GM23338 (cell line): ENCODE data around the gene CTRB1. TPM values are rescaled to one million over a fixed set of nuclear protein-coding genes. Genes with fewer than 3 reads are reported as not detected.

ENCODE experiments used
- ATAC-seq: fragments of 200-7000 bp; cut with Tn5 transposase; 3 replicates; pipeline ENCODE4 v1.9.1; 2020
- DNase-seq: peaks from one replicate; pipeline ENCODE4 v3.0.0-alpha.2; 2015; ENCODE audit warnings: low spot score
- H2AFZ ChIP-seq: fragments of 200-600 bp; sonication (generic); 2 replicates; pipeline ENCODE4 v1.8.0; 2016; ENCODE audit warnings: antibody characterized with exemption, mild to moderate bottlenecking, moderate library complexity
- H3F3A ChIP-seq: fragments of 200-600 bp; sonication (generic); replicated peaks from 2 replicates; pipeline ENCODE4 v1.8.0; 2017; ENCODE audit warnings: antibody characterized with exemption, mixed run types, low read depth
- H3K27ac ChIP-seq: fragments of 200-600 bp; sonication (generic); 2 replicates; pipeline ENCODE4 v1.6.1; 2016; ENCODE audit warnings: low read depth
- H3K27me3 ChIP-seq: fragments of 200-600 bp; sonication (generic); 2 replicates; pipeline ENCODE4 v1.8.0; 2016; ENCODE audit warnings: mild to moderate bottlenecking, mixed run types, moderate library complexity; ENCODE audit not compliant: insufficient read depth
- H3K36me3 ChIP-seq: fragments of 200-600 bp; sonication (generic); 2 replicates; pipeline ENCODE4 v1.8.0; 2016; ENCODE audit warnings: mild to moderate bottlenecking; ENCODE audit not compliant: insufficient read depth
- H3K4me1 ChIP-seq: fragments of 200-600 bp; sonication (generic); 2 replicates; pipeline ENCODE4 v1.8.0; 2016; ENCODE audit warnings: mild to moderate bottlenecking, moderate library complexity; ENCODE audit not compliant: insufficient read depth
- H3K4me2 ChIP-seq: fragments of 200-600 bp; sonication (generic); 2 replicates; pipeline ENCODE4 v1.7.1; 2017; ENCODE audit warnings: mixed run types
- H3K4me3 ChIP-seq: fragments of 200-600 bp; sonication (generic); 2 replicates; pipeline ENCODE4 v1.6.1; 2016; ENCODE audit warnings: mixed run types
- H3K79me2 ChIP-seq: fragments of 200-600 bp; sonication (generic); replicated peaks from 2 replicates; pipeline ENCODE4 v1.8.0; 2017; ENCODE audit warnings: mild to moderate bottlenecking; ENCODE audit not compliant: insufficient read depth
- H3K9me2 ChIP-seq: fragments of 200-600 bp; sonication (generic); 2 replicates; pipeline ENCODE4 v1.8.0; 2017; ENCODE audit not compliant: insufficient read depth
- H4K20me1 ChIP-seq: fragments of 200-600 bp; sonication (generic); replicated peaks from 2 replicates; pipeline ENCODE4 v1.8.0; 2017; ENCODE audit warnings: mild to moderate bottlenecking; ENCODE audit not compliant: insufficient read depth
- H3K27ac Mint-ChIP-seq: 2 replicates; pipeline ENCODE4 v1.8.0; 2020; ENCODE audit warnings: inconsistent platforms, mild to moderate bottlenecking, moderate library complexity, mixed read lengths
- H3K27me3 Mint-ChIP-seq: 3 replicates; pipeline ENCODE4 v1.8.0; 2022; ENCODE audit warnings: low read depth, mild to moderate bottlenecking, moderate library complexity, mixed read lengths, inconsistent platforms; ENCODE audit not compliant: insufficient read depth, poor library complexity
- H3K36me3 Mint-ChIP-seq: 3 replicates; pipeline ENCODE4 v1.8.0; 2021; ENCODE audit warnings: low read depth, mild to moderate bottlenecking, inconsistent platforms, moderate library complexity, mixed read lengths
- H3K4me1 Mint-ChIP-seq: 3 replicates; pipeline ENCODE4 v1.8.0; 2020; ENCODE audit warnings: mild to moderate bottlenecking, inconsistent platforms, mixed read lengths
- H3K4me3 Mint-ChIP-seq: 3 replicates; pipeline ENCODE4 v1.8.0; 2021; ENCODE audit warnings: moderate library complexity, mild to moderate bottlenecking, inconsistent platforms, mixed read lengths
- H3K9me3 Mint-ChIP-seq: 3 replicates; pipeline ENCODE4 v1.8.0; 2020; ENCODE audit warnings: moderate library complexity, mild to moderate bottlenecking, inconsistent platforms, mixed read lengths
- ETS1 ChIP-seq: IDR thresholded peaks from 2 replicates; pipeline ENCODE4 v1.6.1; 2016; ENCODE audit warnings: antibody characterized with exemption
- EZH2 ChIP-seq: fragments of 200-600 bp; sonication (generic); IDR thresholded peaks from one replicate; pipeline ENCODE4 v1.8.0; 2017; ENCODE audit warnings: antibody characterized with exemption, mild to moderate bottlenecking, low read depth; ENCODE audit not compliant: unreplicated experiment
- JUNB ChIP-seq: IDR thresholded peaks from one replicate; pipeline ENCODE4 v1.6.1; 2016; ENCODE audit warnings: antibody characterized with exemption; ENCODE audit not compliant: unreplicated experiment
- NANOG ChIP-seq: IDR thresholded peaks from 2 replicates; pipeline ENCODE4 v1.6.1; 2016; ENCODE audit warnings: antibody characterized with exemption, borderline replicate concordance
- POLR2AphosphoS5 ChIP-seq: IDR thresholded peaks from 2 replicates; pipeline ENCODE4 v1.6.1; 2016; ENCODE audit warnings: antibody characterized with exemption, low read depth
- REST ChIP-seq: IDR thresholded peaks from one replicate; pipeline ENCODE4 v1.6.1; 2018; ENCODE audit warnings: antibody characterized with exemption; ENCODE audit not compliant: unreplicated experiment
- STAT1 ChIP-seq: IDR thresholded peaks from one replicate; pipeline ENCODE4 v1.6.1; 2016; ENCODE audit warnings: antibody characterized with exemption; ENCODE audit not compliant: unreplicated experiment
- ZNF331 ChIP-seq: fragments of 250-450 bp; sonication (Bioruptor Pico); IDR thresholded peaks from 2 replicates; pipeline ENCODE4 v1.5.0; 2020; ENCODE audit warnings: low read depth, mild to moderate bottlenecking, moderate library complexity
- polyA plus RNA-seq: library from polyadenylated mRNA; unstranded; fragments of >200 nt; fragmentation: Nextera tagmentation; extraction: Ambion mirVana; gene quantifications from 2 replicates; pipeline ENCODE4 v1.2.1, GENCODE V29; 2016
- total RNA-seq: library from RNA; depleted of rRNA; stranded (reverse); fragments of >200 nt; shearing (Covaris generic); gene quantifications from 2 replicates; pipeline ENCODE4 v1.2.3, GENCODE V29; 2014
- TF ChIP-seq, protein P1 (sequence below): fragments of 250-450 bp; sonication (Bioruptor Pico); IDR thresholded peaks from 2 replicates; pipeline ENCODE4 v1.5.0; 2020; ENCODE audit warnings: mild to moderate bottlenecking, moderate library complexity

Gene CTRB1
- total and polyA plus RNA-seq, 2 experiments from 2014 or later, result not detected

DNA sequence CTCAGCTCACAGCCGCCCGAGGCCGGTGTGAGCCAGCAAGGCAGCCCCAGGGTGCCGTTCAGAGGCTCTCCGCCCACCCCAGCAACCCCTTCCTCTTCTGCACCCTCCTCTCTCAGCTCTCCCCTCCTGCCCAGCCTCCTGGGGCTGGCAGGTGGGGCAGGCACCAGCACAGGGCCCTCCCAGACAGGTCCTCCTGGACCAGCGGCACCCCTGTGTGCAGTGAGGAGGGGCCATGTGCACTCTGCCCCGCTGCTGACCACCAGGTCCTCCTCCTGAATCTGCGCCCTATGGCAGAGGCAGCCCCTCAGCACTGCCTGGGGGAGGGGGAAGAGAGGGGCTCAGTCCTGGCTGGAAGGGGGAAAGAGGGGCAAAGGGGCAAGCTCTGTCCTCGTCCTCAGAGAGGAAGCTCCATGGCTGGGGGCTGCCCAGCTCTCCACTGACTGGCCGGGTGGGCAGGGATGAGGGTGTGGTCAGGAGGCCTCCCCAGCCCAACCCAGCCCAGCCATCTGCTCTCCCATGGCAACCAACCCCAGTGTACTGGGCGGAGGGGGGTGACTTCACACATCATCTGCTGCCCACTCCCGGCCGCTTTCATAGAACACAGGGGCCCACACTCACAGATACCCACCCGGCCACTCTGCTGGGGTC, 38.0 kb downstream of the CTRB1 start:
- Histone ChIP-seq H2AFZ (no peak overlapping the region), H3K4me1 (peaks cover 78% of the 10 kb centered on the region), H4K20me1 (peaks cover 24% of the 10 kb centered on the region), H3K27me3 (no peaks in the 10 kb centered on the region), H3K9me2 (no peaks in the 10 kb centered on the region), H3K79me2 (peaks cover 86% of the 10 kb centered on the region), H3K27ac (peak overlapping the region; percentile 100), H3K36me3 (no peaks in the 10 kb centered on the region), H3K4me3 (peak overlapping the region; percentile 35; the same call in 1 of the 2 replicates), H3K4me2 (peak overlapping the region; percentile 62), H3F3A (peaks cover 33% of the 10 kb centered on the region)
- Mint-ChIP-seq H3K27ac (peak overlapping the region; percentile 72), H3K27me3 (peaks cover 16% of the 10 kb centered on the region), H3K4me1 (peaks cover 81% of the 10 kb centered on the region), H3K4me3 (no peak overlapping the region), H3K36me3 (peaks cover 4% of the 10 kb centered on the region; the same call in 1 of the 3 replicates), H3K9me3 (no peaks in the 10 kb centered on the region)
- DNase-seq, result no peak
- peak; percentile 3 for ATAC-seq
- TF ChIP-seq REST, result no peak
- TF ChIP-seq ETS1, result no peak
- TF ChIP-seq JUNB, result no peak
- TF ChIP-seq POLR2AphosphoS5, result no peak
- TF ChIP-seq, protein P1, sequence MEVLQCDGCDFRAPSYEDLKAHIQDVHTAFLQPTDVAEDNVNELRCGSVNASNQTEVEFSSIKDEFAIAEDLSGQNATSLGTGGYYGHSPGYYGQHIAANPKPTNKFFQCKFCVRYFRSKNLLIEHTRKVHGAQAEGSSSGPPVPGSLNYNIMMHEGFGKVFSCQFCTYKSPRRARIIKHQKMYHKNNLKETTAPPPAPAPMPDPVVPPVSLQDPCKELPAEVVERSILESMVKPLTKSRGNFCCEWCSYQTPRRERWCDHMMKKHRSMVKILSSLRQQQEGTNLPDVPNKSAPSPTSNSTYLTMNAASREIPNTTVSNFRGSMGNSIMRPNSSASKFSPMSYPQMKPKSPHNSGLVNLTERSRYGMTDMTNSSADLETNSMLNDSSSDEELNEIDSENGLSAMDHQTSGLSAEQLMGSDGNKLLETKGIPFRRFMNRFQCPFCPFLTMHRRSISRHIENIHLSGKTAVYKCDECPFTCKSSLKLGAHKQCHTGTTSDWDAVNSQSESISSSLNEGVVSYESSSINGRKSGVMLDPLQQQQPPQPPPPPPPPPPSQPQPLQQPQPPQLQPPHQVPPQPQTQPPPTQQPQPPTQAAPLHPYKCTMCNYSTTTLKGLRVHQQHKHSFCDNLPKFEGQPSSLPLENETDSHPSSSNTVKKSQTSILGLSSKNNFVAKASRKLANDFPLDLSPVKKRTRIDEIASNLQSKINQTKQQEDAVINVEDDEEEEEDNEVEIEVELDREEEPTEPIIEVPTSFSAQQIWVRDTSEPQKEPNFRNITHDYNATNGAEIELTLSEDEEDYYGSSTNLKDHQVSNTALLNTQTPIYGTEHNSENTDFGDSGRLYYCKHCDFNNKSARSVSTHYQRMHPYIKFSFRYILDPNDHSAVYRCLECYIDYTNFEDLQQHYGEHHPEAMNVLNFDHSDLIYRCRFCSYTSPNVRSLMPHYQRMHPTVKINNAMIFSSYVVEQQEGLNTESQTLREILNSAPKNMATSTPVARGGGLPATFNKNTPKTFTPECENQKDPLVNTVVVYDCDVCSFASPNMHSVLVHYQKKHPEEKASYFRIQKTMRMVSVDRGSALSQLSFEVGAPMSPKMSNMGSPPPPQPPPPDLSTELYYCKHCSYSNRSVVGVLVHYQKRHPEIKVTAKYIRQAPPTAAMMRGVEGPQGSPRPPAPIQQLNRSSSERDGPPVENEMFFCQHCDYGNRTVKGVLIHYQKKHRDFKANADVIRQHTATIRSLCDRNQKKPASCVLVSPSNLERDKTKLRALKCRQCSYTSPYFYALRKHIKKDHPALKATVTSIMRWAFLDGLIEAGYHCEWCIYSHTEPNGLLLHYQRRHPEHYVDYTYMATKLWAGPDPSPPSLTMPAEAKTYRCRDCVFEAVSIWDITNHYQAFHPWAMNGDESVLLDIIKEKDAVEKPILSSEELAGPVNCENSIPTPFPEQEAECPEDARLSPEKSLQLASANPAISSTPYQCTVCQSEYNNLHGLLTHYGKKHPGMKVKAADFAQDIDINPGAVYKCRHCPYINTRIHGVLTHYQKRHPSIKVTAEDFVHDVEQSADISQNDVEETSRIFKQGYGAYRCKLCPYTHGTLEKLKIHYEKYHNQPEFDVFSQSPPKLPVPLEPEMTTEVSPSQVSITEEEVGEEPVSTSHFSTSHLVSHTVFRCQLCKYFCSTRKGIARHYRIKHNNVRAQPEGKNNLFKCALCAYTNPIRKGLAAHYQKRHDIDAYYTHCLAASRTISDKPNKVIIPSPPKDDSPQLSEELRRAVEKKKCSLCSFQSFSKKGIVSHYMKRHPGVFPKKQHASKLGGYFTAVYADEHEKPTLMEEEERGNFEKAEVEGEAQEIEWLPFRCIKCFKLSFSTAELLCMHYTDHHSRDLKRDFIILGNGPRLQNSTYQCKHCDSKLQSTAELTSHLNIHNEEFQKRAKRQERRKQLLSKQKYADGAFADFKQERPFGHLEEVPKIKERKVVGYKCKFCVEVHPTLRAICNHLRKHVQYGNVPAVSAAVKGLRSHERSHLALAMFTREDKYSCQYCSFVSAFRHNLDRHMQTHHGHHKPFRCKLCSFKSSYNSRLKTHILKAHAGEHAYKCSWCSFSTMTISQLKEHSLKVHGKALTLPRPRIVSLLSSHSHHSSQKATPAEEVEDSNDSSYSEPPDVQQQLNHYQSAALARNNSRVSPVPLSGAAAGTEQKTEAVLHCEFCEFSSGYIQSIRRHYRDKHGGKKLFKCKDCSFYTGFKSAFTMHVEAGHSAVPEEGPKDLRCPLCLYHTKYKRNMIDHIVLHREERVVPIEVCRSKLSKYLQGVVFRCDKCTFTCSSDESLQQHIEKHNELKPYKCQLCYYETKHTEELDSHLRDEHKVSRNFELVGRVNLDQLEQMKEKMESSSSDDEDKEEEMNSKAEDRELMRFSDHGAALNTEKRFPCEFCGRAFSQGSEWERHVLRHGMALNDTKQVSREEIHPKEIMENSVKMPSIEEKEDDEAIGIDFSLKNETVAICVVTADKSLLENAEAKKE (CRISPR knock-in tag), result no peak
- no peak for TF ChIP-seq STAT1
- no peak for TF ChIP-seq ZNF331
- TF ChIP-seq EZH2, result no peak
- no peak for TF ChIP-seq NANOG
